ENCODE data around the gene UGGT1.

The UGGT1 gene

GRCh38 chr2:128156812-128157211 lies 65.8 kb downstream of the UGGT1 start:
- Histone ChIP-seq H3K4me2 (ENCODE audit: low read length) (no peak overlapping the region), H2BK12ac (ENCODE audit: low read length) (no peak overlapping the region), H3K36me3 (ENCODE audit: control insufficient read depth in 1 of 2, insufficient read depth in 2 of 2, low read length in 2 of 2) (peaks cover 11 to 21% of the 10 kb centered on the region in 2 experiments)

GRCh38 chr2:128157644-128158043 lies 66.6 kb downstream of the UGGT1 start:
- Histone ChIP-seq H3K4ac (ENCODE audit: low read depth, low read length) (no peak overlapping the region), H3K27ac (ENCODE audit: low read depth, low read length) (no peak overlapping the region), H4K8ac (ENCODE audit: low read depth, low read length) (no peak overlapping the region), H2BK120ac (ENCODE audit: insufficient read depth, low read length, poor library complexity) (no peak overlapping the region), H4K12ac (ENCODE audit: low read depth, low read length) (no peak overlapping the region), H2AFZ (ENCODE audit: insufficient read depth, low read length, poor library complexity) (no peak overlapping the region), H2BK12ac (ENCODE audit: low read length) (no peak overlapping the region), H3K14ac (ENCODE audit: low read length) (no peak overlapping the region), H3K18ac (ENCODE audit: low read length) (no peak overlapping the region), H3K4me1 (ENCODE audit: control insufficient read depth in 1 of 2, insufficient read depth in 2 of 2, low read length in 2 of 2) (no peaks in the 10 kb centered on the region), H3K36me3 (ENCODE audit: control insufficient read depth in 1 of 2, insufficient read depth in 2 of 2, low read length in 2 of 2) (peaks cover 10 to 21% of the 10 kb centered on the region in 2 experiments), H3K4me3 (ENCODE audit: low read depth, low read length) (no peak overlapping the region), H3K27me3 (ENCODE audit: insufficient read depth, low read length) (no peaks in the 10 kb centered on the region), H3K79me1 (ENCODE audit: low read length) (no peaks in the 10 kb centered on the region), H2BK5ac (ENCODE audit: low read depth, low read length, poor library complexity) (no peak overlapping the region), H4K91ac (ENCODE audit: low read depth, low read length) (no peak overlapping the region), H3K9me3 (ENCODE audit: insufficient read depth, low read depth, low read length) (no peaks in the 10 kb centered on the region), H3K79me2 (ENCODE audit: control insufficient read depth, insufficient read depth, low read length, poor library complexity) (no peaks in the 10 kb centered on the region), H3K23ac (ENCODE audit: low read length) (no peak overlapping the region), H3K9ac (ENCODE audit: low read length) (no peak overlapping the region), H2AK5ac (ENCODE audit: low read length) (no peak overlapping the region), H3K4me2 (ENCODE audit: low read length) (no peak overlapping the region)
- DNase-seq: no peak
- no CpG with 5 or more reads among the region's 3 CpGs for WGBS (ENCODE audit: extremely low coverage, insufficient coverage, insufficient read length)

More at GRCh38 chr2:128156812-128157211, 65.8 kb downstream of the UGGT1 start:
- Histone ChIP-seq H3K27me3 (ENCODE audit: insufficient read depth, low read length) (no peaks in the 10 kb centered on the region), H3K23ac (ENCODE audit: low read length) (no peak overlapping the region), H4K91ac (ENCODE audit: low read depth, low read length) (no peak overlapping the region), H3K18ac (ENCODE audit: low read length) (no peak overlapping the region), H3K27ac (ENCODE audit: low read depth, low read length) (no peak overlapping the region), H4K12ac (ENCODE audit: low read depth, low read length) (no peak overlapping the region), H2BK120ac (ENCODE audit: insufficient read depth, low read length, poor library complexity) (no peak overlapping the region), H2BK5ac (ENCODE audit: low read depth, low read length, poor library complexity) (no peak overlapping the region), H2AFZ (ENCODE audit: insufficient read depth, low read length, poor library complexity) (no peak overlapping the region), H3K79me2 (ENCODE audit: control insufficient read depth, insufficient read depth, low read length, poor library complexity) (no peaks in the 10 kb centered on the region), H3K9ac (ENCODE audit: low read length) (no peak overlapping the region), H3K4me1 (ENCODE audit: control insufficient read depth in 1 of 2, insufficient read depth in 2 of 2, low read length in 2 of 2) (no peaks in the 10 kb centered on the region), H3K4me3 (ENCODE audit: low read depth, low read length) (no peak overlapping the region), H2AK5ac (ENCODE audit: low read length) (no peak overlapping the region), H3K4ac (ENCODE audit: low read depth, low read length) (no peak overlapping the region), H3K79me1 (ENCODE audit: low read length) (no peaks in the 10 kb centered on the region), H3K9me3 (ENCODE audit: insufficient read depth, low read depth, low read length) (no peaks in the 10 kb centered on the region), H4K8ac (ENCODE audit: low read depth, low read length) (no peak overlapping the region), H3K14ac (ENCODE audit: low read length) (no peak overlapping the region)
- DNase-seq: no peak
- no CpG with 5 or more reads among the region's 3 CpGs for WGBS (ENCODE audit: extremely low coverage, insufficient coverage, insufficient read length)

DNA sequence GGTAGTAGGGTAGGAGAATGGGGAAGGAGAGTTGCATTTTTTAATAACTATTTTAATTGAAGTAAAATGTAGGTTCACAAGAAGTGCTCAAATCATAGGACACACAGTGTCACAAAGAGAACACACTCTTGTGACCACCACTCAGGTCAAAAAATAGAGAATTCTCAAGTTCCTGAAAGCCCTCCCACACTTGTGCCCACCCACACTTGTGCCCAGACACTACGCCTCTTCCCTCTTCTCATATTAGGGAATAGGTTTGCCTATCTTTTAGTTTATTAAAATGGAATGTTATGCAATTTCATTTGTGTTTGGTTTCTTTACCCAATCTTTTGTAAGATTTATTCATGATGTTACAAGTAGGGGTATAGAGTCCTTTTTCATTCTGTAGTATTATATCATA lies 67.2 kb downstream of the UGGT1 start:
- no peak overlapping the region for H4K91ac ChIP-seq (ENCODE audit: low read depth, low read length)
- no peak overlapping the region for H3K27ac ChIP-seq (ENCODE audit: low read depth, low read length)
- no peak overlapping the region for H3K4ac ChIP-seq (ENCODE audit: low read depth, low read length)
- no peaks in the 10 kb centered on the region for H3K4me1 ChIP-seq (ENCODE audit: control insufficient read depth in 1 of 2, insufficient read depth in 2 of 2, low read length in 2 of 2)
- no peaks in the 10 kb centered on the region for H3K79me1 ChIP-seq (ENCODE audit: low read length)
- no peaks in the 10 kb centered on the region for H3K79me2 ChIP-seq (ENCODE audit: control insufficient read depth, insufficient read depth, low read length, poor library complexity)
- H3K4me3 ChIP-seq (ENCODE audit: low read depth, low read length): no peak overlapping the region
- H3K18ac ChIP-seq (ENCODE audit: low read length): no peak overlapping the region
- H3K9me3 ChIP-seq (ENCODE audit: insufficient read depth, low read depth, low read length): no peaks in the 10 kb centered on the region
- H3K36me3 ChIP-seq (ENCODE audit: control insufficient read depth in 1 of 2, insufficient read depth in 2 of 2, low read length in 2 of 2): peaks cover 10 to 21% of the 10 kb centered on the region in 2 experiments
- H3K14ac ChIP-seq (ENCODE audit: low read length): no peak overlapping the region
- no peak for DNase-seq
- no peak overlapping the region for H4K12ac ChIP-seq (ENCODE audit: low read depth, low read length)
- no peak overlapping the region for H3K4me2 ChIP-seq (ENCODE audit: low read length)
- H3K23ac ChIP-seq (ENCODE audit: low read length): no peak overlapping the region
- H2AK5ac ChIP-seq (ENCODE audit: low read length): no peak overlapping the region
- no peak overlapping the region for H2BK120ac ChIP-seq (ENCODE audit: insufficient read depth, low read length, poor library complexity)
- no peak overlapping the region for H4K8ac ChIP-seq (ENCODE audit: low read depth, low read length)
- H2BK5ac ChIP-seq (ENCODE audit: low read depth, low read length, poor library complexity): no peak overlapping the region
- H3K9ac ChIP-seq (ENCODE audit: low read length): no peak overlapping the region
- no peak overlapping the region for H2BK12ac ChIP-seq (ENCODE audit: low read length)
- WGBS (ENCODE audit: extremely low coverage, insufficient coverage, insufficient read length): no CpG with 5 or more reads among the region's 1 CpG
- H2AFZ ChIP-seq (ENCODE audit: insufficient read depth, low read length, poor library complexity): no peak overlapping the region
- no peaks in the 10 kb centered on the region for H3K27me3 ChIP-seq (ENCODE audit: insufficient read depth, low read length)

GRCh38 chr2:128159437-128159836 lies 68.4 kb downstream of the UGGT1 start:
- Histone ChIP-seq H3K4me1 (ENCODE audit: control insufficient read depth in 1 of 2, insufficient read depth in 2 of 2, low read length in 2 of 2) (no peaks in the 10 kb centered on the region), H3K23ac (ENCODE audit: low read length) (peak overlapping the region; percentile 87), H4K91ac (ENCODE audit: low read depth, low read length) (no peak overlapping the region), H2AFZ (ENCODE audit: insufficient read depth, low read length, poor library complexity) (no peak overlapping the region), H2BK12ac (ENCODE audit: low read length) (no peak overlapping the region), H4K12ac (ENCODE audit: low read depth, low read length) (no peak overlapping the region), H3K4ac (ENCODE audit: low read depth, low read length) (no peak overlapping the region), H3K27me3 (ENCODE audit: insufficient read depth, low read length) (no peaks in the 10 kb centered on the region), H4K8ac (ENCODE audit: low read depth, low read length) (no peak overlapping the region), H3K79me1 (ENCODE audit: low read length) (no peaks in the 10 kb centered on the region), H3K14ac (ENCODE audit: low read length) (no peak overlapping the region), H3K9me3 (ENCODE audit: insufficient read depth, low read depth, low read length) (no peaks in the 10 kb centered on the region), H3K27ac (ENCODE audit: low read depth, low read length) (no peak overlapping the region), H3K18ac (ENCODE audit: low read length) (no peak overlapping the region), H3K4me3 (ENCODE audit: low read depth, low read length) (no peak overlapping the region), H2BK5ac (ENCODE audit: low read depth, low read length, poor library complexity) (no peak overlapping the region), H3K4me2 (ENCODE audit: low read length) (no peak overlapping the region), H3K79me2 (ENCODE audit: control insufficient read depth, insufficient read depth, low read length, poor library complexity) (no peaks in the 10 kb centered on the region), H3K9ac (ENCODE audit: low read length) (no peak overlapping the region), H2AK5ac (ENCODE audit: low read length) (no peak overlapping the region), H3K36me3 (ENCODE audit: control insufficient read depth in 1 of 2, insufficient read depth in 2 of 2, low read length in 2 of 2) (peaks cover 13 to 19% of the 10 kb centered on the region in 2 experiments), H2BK120ac (ENCODE audit: insufficient read depth, low read length, poor library complexity) (no peak overlapping the region)
- no peak for DNase-seq
- no CpG with 5 or more reads among the region's 7 CpGs for WGBS (ENCODE audit: extremely low coverage, insufficient coverage, insufficient read length)

Measured in trophoblast cell (in vitro differentiated cells and primary cell).